ENCODE measurements around the gene RNU6-9. TPM values are rescaled to one million over a fixed set of nuclear protein-coding genes. Genes with fewer than 3 reads are reported as not detected.
A peak's percentile ranks its signal among the peaks of the same experiment; 100 is the strongest.

Gene RNU6-9
- total and polyA plus RNA-seq, 12 donors = not detected

GRCh38 chr19:934865-935479 is 41.7 kb downstream of the RNU6-9 start:
- ATAC-seq (peak; percentile 90 to 96 (median 92)), DNase-seq (peak; percentile 85 to 89)
- H3K36me3 ChIP-seq = peaks cover 0 to 5% (median 0%) of the 10 kb centered on the region in 9 donors
- TF ChIP-seq CTCF (IDR thresholded peaks at IDR 0.05) = no peak
- no peaks in the 10 kb centered on the region for H3K9me3 ChIP-seq
- no peaks in the 10 kb centered on the region for H3K27me3 ChIP-seq
- WGBS, 2 donors = 15 to 19% methylated on average over 28 to 31 of the region's 31 CpGs
- intact Hi-C loops (cut with DNase I) = loop anchor here in 1 of 10 donors (5.0 kb wide), 1 partner anchor 37 kb away; no protein-coding TSS in a partner anchor
- peaks cover 28 to 47% (median 35%) of the 10 kb centered on the region in 9 donors for H3K4me1 ChIP-seq
- peak overlapping the region in 4 of 10 donors; percentile 4 to 16 (median 12) for H3K4me3 ChIP-seq
- peak overlapping the region in 7 of 10 donors; percentile 46 to 79 (median 73) for H3K27ac ChIP-seq

GRCh38 chr19:936175-936546 is 42.9 kb downstream of the RNU6-9 start:
- Histone ChIP-seq H3K27me3 (no peaks in the 10 kb centered on the region), H3K4me3 (no peak overlapping the region), H3K36me3 (peaks cover 0 to 4% (median 0%) of the 10 kb centered on the region in 9 donors), H3K4me1 (peaks cover 28 to 57% (median 35%) of the 10 kb centered on the region in 9 donors), H3K27ac (no peak overlapping the region), H3K9me3 (no peaks in the 10 kb centered on the region)
- no peak for ATAC-seq
- no peak for DNase-seq
- intact Hi-C loops (cut with DNase I) = loop anchor here in 1 of 10 donors (5.0 kb wide), 1 partner anchor 36 kb away; no protein-coding TSS in a partner anchor
- WGBS, 2 donors = 98% methylated on average over 10 of the region's 10 CpGs
- TF ChIP-seq CTCF (IDR thresholded peaks at IDR 0.05) = no peak

- Histone ChIP-seq H3K4me3 (no peak overlapping the region), H3K27me3 (no peaks in the 10 kb centered on the region), H3K36me3 (peaks cover 0 to 7% (median 0%) of the 10 kb centered on the region in 9 donors), H3K27ac (no peak overlapping the region), H3K9me3 (no peaks in the 10 kb centered on the region), H3K4me1 (peaks cover 28 to 55% (median 35%) of the 10 kb centered on the region in 9 donors)
- no peak for DNase-seq
- no peak for ATAC-seq
- intact Hi-C loops (cut with DNase I) = loop anchor here in 1 of 10 donors (5.0 kb wide), 1 partner anchor 35 kb away; no protein-coding TSS in a partner anchor
- TF ChIP-seq CTCF (IDR thresholded peaks at IDR 0.05) = no peak
- 90 to 92% methylated on average over 16 of the region's 16 CpGs for WGBS, 2 donors
Measured at GRCh38 chr19:937259-937694, 44.0 kb downstream of the RNU6-9 start.

DNA sequence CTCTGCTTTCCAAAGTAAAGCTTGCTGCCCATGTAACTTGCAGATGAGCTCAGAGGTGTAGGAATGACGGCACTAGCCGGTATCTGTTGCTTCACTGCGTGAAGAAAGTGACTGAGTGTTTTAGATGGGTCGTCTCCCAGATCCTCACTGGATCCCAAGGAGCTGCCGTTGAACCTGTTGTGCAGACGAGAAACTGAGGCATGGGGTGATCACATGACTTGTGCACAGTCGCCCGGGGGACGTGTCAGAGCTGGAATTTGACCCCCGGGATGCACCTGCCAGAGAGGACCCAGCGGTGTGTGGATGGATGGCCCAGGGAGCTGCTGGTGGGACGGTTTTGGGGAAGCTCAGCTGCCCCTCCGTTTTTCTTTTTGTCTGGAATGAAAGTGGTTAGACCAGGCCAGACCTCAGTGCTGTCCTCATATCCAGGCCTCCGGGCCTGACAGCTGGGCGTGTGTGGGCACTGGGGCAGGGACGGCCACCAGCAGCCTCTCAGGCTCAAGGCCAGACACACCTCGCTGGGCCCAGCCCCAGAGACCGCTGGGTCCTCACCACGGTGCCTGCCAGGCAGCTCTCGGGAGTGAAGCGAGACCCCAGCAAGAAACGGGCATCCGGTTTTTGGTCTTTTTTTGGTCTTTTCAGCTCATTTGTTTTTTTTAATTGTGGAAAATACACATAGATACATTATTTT is 45.1 kb downstream of the RNU6-9 start:
- H3K9me3 ChIP-seq = peaks cover 0 to 2% (median 0%) of the 10 kb centered on the region in 11 donors
- peaks cover 17 to 44% (median 24%) of the 10 kb centered on the region in 9 donors for H3K4me1 ChIP-seq
- no peak for DNase-seq
- intact Hi-C loops (cut with DNase I) = loop anchor here in 1 of 10 donors (5.0 kb wide), 1 partner anchor 34 kb away; no protein-coding TSS in a partner anchor
- TF ChIP-seq CTCF (IDR thresholded peaks at IDR 0.05) = no peak
- no peak overlapping the region for H3K27ac ChIP-seq
- no peak for ATAC-seq
- H3K36me3 ChIP-seq = peaks cover 0 to 15% (median 0%) of the 10 kb centered on the region in 9 donors
- WGBS, 2 donors = 90 to 94% methylated on average over 23 of the region's 23 CpGs
- no peaks in the 10 kb centered on the region for H3K27me3 ChIP-seq
- H3K4me3 ChIP-seq = no peak overlapping the region

All from heart right ventricle (tissue), 16 donors.